ENCODE measurements around the gene MEGF6. TPM values are rescaled to one million over a fixed set of nuclear protein-coding genes. Genes with fewer than 3 reads are reported as not detected.

MEGF6 gene
- total RNA-seq, 1 donor from 2014 or later = 9.5 TPM

DNA sequence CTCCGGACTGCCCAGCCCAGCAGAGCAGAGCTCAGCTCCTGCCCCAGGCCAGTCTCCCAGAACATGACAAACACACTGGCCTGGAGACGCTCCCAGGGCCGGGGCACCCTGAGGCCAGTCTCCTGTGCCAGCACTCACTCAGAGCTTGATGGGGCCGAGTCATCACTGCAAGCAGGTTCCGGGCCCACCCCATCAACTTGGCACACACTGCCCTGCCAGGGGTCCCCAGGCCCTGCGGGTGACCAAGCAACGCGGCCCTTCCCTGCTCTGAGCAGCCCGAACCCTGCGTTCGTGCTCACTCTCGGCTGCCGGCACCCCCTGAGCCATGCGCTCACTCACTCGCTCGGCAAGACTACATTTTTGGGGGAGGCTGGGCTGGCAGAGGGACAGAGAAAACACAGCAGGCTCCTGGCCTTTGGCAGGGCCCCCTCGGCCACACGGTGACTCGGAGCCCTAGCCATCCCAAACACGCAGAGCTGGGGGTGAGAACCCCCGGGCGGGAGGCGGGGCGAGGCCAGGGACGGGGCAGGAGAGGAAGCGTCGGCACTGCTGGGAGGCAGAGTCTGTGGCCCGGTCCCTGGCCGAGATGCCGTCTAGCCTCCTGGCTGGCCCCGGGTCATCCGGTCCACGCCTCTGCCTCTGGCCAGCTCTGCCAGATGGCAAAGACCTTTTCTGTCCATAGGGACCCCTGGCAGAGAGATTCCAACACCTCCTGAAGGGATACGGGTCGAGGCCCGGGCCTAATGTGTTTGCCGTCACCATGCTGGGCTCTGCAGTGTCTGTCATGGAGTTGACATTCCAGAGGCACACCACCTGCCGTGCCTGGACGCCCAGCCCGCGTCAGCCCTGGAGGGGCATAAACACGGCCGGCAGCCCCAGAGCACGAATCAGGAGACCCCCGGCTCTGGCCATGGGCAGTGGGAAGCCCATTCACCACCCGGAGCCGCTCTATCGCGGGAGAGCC, 68.0 kb downstream of the MEGF6 start:
- peaks cover 44% of the 10 kb centered on the region for H3K4me1 ChIP-seq
- TF ChIP-seq, protein P1, sequence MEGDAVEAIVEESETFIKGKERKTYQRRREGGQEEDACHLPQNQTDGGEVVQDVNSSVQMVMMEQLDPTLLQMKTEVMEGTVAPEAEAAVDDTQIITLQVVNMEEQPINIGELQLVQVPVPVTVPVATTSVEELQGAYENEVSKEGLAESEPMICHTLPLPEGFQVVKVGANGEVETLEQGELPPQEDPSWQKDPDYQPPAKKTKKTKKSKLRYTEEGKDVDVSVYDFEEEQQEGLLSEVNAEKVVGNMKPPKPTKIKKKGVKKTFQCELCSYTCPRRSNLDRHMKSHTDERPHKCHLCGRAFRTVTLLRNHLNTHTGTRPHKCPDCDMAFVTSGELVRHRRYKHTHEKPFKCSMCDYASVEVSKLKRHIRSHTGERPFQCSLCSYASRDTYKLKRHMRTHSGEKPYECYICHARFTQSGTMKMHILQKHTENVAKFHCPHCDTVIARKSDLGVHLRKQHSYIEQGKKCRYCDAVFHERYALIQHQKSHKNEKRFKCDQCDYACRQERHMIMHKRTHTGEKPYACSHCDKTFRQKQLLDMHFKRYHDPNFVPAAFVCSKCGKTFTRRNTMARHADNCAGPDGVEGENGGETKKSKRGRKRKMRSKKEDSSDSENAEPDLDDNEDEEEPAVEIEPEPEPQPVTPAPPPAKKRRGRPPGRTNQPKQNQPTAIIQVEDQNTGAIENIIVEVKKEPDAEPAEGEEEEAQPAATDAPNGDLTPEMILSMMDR (IDR thresholded peaks at IDR 0.05; ENCODE audit: borderline replicate concordance) = no peak
- intact Hi-C loops (cut with micrococcal nuclease) = no loop called here
- no peaks in the 10 kb centered on the region for H3K9me3 ChIP-seq (replicated peaks)
- no peak for DNase-seq
- no peak overlapping the region for H3K4me3 ChIP-seq
- H3K36me3 ChIP-seq = no peaks in the 10 kb centered on the region
- H3K27ac ChIP-seq (replicated peaks) = peak overlapping the region; percentile 16
- peaks cover 10% of the 10 kb centered on the region for H3K27me3 ChIP-seq (ENCODE audit: low read depth)

DNA sequence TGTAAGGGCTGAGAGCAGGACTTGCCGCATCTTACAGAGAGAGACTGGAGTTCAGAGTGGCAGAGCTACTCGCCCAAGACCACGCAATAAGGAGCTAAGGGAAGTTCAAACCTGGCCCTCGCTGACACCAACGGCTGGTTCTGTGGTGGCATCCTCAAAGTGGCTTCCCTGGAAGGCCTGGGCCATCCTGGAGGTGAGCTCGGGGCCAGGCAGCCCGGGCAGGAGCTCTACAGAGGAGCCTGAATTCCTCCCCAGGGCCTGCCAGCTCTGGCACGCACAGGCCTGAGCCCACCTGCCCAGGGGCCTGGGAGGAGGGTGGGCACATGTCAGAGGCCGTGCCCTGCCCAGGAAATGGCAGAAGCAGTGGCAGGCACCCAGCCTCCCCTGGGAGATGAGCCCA, 68.6 kb downstream of the MEGF6 start:
- Histone ChIP-seq H3K9me3 (replicated peaks) (no peaks in the 10 kb centered on the region), H3K4me1 (peaks cover 37% of the 10 kb centered on the region), H3K4me3 (no peak overlapping the region), H3K36me3 (no peaks in the 10 kb centered on the region), H3K27me3 (ENCODE audit: low read depth) (peaks cover 4% of the 10 kb centered on the region), H3K27ac (replicated peaks) (no peak overlapping the region)
- TF ChIP-seq, protein P1 (IDR thresholded peaks at IDR 0.05; ENCODE audit: borderline replicate concordance) = no peak
- intact Hi-C loops (cut with micrococcal nuclease) = no loop called here
- no peak for DNase-seq

DNA sequence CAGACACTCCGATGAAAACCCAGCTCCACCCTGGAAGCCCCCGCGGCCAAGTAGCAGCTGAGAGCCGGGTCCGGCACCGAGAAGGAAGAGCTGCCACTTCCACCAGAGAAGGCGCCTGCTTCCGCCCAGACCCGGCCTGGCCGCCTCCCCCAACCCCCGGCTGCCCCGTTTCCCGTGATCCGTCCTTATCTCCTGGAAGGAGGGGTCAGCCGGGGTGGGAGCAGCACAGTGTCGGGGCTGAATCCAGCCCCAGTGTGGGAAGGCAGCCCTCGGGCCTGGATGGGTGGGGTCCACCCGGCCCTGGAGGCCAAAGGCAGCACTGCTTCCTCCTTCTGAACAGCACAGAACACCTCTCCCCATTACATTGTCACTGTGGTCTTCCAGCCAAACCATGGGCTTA, 69.4 kb downstream of the MEGF6 start:
- no peaks in the 10 kb centered on the region for H3K9me3 ChIP-seq (replicated peaks)
- no peak overlapping the region for H3K4me3 ChIP-seq
- peaks cover 31% of the 10 kb centered on the region for H3K4me1 ChIP-seq
- no peak overlapping the region for H3K27ac ChIP-seq (replicated peaks)
- H3K27me3 ChIP-seq (ENCODE audit: low read depth) = no peaks in the 10 kb centered on the region
- H3K36me3 ChIP-seq = no peaks in the 10 kb centered on the region
- no peak for DNase-seq
- TF ChIP-seq, protein P1 (IDR thresholded peaks at IDR 0.05; ENCODE audit: borderline replicate concordance) = peak; percentile 22
- intact Hi-C loops (cut with micrococcal nuclease) = no loop called here

DNA sequence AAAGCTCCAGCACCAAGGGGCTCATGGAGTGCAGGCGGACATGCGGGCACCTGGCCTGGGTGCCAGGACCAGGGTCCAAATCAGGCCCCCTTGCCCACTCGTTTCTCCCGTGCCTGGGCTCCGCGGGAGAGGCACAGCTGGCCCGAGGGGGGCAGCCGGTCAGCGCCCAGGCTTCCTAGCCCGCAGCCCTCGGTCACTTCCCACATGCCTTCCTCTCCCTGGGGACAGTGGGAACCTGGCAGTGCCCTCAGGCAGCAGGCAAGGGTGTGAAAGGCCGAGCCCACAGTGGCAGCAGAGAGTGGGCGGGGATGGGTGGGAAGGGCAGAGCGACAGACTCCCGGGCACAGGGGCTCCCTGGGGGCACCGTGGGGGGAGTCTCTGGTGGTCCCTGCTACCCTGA, 69.8 kb downstream of the MEGF6 start:
- Histone ChIP-seq H3K36me3 (no peaks in the 10 kb centered on the region), H3K27me3 (ENCODE audit: low read depth) (no peaks in the 10 kb centered on the region), H3K9me3 (replicated peaks) (no peaks in the 10 kb centered on the region), H3K4me3 (no peak overlapping the region), H3K27ac (replicated peaks) (peak overlapping the region; percentile 76), H3K4me1 (peaks cover 30% of the 10 kb centered on the region)
- intact Hi-C loops (cut with micrococcal nuclease) = no loop called here
- TF ChIP-seq, protein P1 (IDR thresholded peaks at IDR 0.05; ENCODE audit: borderline replicate concordance) = no peak
- no peak for DNase-seq

DNA sequence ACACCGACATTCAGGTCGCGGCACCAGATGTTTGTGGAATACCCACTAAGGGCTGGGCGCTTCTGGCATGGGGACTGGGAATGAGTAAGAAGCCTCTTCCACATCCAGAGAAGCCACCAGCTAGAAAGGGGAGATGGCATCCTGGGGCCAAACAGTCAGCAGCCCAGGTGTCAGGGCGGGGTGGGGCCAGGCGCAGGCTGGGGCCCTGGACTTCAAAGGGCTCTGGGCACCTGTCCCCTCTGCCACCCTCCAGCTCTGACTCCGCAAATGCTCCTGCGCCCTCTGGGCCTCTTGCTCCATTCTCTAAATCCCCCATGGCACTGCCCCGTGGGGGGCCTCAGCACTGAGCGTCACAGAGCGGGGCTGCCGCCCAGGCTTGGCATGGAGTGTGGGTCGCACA, 70.4 kb downstream of the MEGF6 start:
- peaks cover 30% of the 10 kb centered on the region for H3K4me1 ChIP-seq
- intact Hi-C loops (cut with micrococcal nuclease) = no loop called here
- DNase-seq = no peak

More for the DNA sequence above, 70.4 kb downstream of the MEGF6 start:
- TF ChIP-seq, protein P1 (IDR thresholded peaks at IDR 0.05; ENCODE audit: borderline replicate concordance) = no peak
- H3K36me3 ChIP-seq = no peaks in the 10 kb centered on the region
- H3K27ac ChIP-seq (replicated peaks) = peak overlapping the region; percentile 76
- no peaks in the 10 kb centered on the region for H3K27me3 ChIP-seq (ENCODE audit: low read depth)
- H3K9me3 ChIP-seq (replicated peaks) = no peaks in the 10 kb centered on the region
- no peak overlapping the region for H3K4me3 ChIP-seq
